Fibroblast of skin of right biceps (primary cell): ENCODE data around the gene HOXA10.

Experiments used
- DNase-seq: peaks from one replicate; pipeline ENCODE4 v3.0.0-alpha.2; 2013

The HOXA10 gene

DNA sequence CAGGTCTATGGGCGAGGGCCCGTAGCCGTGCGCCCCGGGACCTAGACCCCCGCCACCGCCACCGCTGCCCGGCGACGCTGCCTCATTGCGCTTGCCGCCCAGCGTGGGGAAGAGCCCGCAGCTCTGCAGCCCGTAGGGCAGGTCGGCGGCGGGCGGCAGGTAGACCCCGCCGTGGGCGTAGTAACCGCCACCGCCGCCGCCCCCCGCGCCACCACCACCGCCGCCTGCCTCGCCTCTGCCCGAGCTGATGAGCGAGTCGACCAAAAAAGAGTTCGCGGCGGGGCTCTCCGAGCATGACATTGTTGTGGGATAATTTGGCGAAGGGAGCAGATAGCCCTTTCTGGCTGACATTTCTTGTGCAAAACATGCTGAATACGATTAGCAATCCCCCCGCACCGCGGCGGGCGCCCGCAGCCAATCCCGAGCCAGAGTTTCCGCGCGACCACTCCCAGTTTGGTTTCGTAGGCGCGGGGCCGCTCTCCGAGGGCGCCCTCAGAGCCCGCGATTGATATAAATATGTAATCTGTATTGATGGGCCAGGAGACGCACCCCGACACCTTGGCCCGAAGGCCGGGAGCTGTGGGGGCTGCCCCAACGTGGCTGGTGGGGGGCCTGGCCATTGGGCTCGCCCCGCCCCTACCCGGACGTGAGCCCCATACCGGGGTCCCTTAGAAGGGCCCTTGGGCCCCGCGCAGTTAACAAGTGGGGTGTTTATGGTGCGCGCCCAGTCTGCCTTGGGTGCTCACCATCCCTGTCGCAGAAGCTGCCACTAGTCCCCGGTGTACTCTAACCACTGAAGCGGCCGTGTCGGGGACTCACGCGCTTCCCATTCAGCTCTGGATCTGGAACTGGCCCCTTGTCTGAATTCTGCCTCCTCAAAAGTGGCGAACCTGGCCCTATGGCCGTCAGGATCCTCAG is at the start of gene HOXA10:
TSS of gene HOXA10 (minus strand) at position 365 of the 918 bp plus-strand sequence. CDS start at position 351, 14 bp downstream.
- DNase-seq: peak; percentile 67

DNA sequence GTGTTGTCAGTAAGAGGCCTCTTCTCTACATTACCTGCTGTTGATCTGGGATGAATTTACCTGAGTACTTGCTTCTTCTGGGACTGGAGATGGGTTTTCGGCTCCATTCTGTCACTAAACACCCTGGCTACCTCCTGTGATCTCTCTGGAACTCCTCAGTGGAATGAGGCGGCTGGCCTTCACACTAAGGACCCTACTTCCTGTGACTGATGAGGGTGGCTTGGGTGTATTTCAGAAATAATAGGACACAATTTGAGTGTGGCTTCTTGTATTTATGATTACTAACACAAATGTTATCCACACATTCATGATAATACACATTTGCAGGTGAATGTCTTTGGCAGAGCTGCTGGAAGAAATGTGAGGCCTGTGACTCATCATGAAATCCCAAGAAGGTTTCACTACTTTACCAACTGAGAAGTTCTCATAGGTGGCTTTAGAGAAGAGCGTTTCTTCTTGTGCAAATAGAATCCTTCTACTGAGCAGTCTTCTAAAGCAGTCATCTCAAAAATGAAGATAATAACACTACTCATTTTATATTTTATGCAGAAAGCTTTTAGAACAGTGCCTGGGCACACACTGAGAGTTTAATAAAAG is 47.2 kb upstream of the HOXA10 start:
- DNase-seq: no peak

DNA sequence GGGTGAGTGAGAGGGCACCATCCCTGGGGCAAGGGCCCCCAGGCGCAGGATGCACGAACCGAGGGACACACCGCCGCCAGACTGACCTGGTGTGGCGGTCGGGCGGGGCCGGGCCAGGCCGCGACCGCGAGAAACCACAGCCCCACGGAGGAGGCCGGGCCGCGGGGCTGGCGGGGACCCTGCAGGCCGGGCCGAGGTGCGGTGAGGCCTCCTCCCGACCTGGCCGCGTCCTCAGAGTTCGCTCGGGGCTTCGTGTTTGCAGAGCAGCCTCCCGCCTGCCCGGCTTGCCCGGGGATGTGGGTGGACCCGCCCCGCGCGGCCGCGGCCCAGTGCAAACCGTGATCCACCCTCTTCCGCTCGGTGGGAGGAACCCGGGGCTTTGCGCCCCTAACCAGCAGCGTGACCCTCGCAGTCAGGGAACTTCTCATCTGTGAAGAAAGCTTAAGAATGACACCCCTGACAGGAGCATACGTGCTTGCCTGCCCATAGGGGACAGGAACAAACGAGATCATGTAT is 46.4 kb upstream of the HOXA10 start:
- no peak for DNase-seq

DNA sequence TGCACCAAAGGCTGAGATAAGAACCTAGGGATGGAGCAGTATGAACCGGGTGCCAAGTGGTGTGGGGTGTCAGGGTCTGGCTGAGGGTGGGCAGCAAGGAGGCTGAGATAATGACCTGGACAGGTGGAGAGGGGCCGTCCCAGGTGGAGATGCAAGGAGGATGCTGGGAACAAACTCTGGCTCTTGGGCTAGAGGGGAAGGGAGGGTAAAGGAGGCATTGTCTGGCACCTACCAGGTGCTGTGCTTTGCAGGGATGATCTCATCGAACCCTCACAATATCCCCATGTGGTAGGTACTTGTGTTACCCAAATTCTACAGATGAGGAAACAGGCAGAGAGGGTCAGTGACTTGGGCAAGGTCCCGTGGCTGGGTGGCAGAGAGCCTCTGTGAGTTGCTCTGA is 45.7 kb upstream of the HOXA10 start:
- no peak for DNase-seq

DNA sequence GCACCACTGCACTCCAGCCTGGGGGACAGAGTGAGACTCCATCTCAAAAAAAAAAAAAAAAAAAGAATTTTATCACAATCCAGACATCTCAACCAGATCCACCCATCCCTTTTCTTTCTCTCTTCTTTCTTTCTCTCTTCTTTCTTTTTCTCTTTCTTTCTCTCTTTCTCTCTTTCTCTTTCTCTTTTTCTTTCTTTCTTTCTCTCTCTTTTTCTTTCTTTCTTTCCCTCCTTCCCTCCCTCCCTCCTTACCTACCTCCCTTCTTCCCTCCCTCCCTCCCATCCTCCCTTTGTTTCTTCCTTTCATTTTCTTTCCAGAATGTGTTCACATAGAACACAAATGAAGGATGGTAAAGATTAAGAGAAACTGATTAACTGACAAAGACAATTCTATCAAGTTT is 43.8 kb upstream of the HOXA10 start:
- DNase-seq: no peak

DNA sequence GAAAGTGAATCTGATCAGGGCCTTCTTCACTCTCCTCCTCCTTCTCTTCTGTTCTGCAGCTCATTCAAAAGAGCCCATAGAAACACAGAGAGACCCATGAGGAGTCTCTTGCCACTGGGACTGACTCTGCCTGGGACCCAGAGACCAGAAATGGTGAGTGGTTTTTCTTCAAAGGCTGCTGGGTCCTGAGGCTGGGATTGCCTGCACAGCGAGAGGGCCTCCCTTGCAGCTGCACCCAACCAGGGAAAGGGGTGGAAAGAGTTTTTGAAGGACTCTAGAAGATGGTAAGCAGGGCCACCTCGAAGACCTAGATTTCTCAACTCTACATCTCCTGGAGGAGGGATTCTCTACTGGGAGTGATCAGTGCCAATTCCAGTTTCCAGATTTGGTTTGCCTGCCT is 41.2 kb upstream of the HOXA10 start:
- DNase-seq: no peak

DNA sequence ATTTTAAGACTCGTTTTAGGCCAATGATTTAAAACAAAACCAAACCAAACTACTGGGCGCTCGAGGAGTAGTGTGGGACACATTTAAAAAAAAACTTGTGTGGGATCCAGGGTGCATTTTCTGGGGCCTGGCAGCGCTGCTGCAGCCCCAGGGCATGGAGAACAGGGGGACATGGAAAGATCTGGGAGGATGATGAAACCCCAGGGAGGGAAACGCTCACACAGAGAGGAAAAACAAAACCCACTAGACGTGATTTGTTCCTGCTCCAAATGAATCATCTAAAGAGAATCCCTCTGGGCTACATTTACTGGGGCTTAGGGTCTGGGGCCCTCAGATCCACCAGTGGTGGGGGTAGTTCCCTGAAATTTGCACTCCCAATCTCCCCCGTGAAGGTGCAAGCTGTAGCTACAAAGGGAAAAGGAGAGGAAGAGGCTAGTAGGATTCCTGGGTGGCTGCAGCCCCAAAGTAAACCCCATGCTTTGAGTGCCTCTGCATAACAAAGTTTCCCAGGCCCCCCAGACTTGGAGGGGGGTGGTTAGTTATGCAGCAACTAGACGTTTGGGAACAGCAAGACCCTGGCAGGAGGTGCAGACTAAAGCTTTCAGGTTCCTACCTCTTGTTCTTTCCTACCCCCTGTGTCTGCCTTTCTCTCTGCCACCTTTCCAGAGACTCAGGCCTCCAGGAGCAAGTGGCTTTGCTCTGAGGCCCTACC is 40.3 kb upstream of the HOXA10 start:
- DNase-seq: no peak

DNA sequence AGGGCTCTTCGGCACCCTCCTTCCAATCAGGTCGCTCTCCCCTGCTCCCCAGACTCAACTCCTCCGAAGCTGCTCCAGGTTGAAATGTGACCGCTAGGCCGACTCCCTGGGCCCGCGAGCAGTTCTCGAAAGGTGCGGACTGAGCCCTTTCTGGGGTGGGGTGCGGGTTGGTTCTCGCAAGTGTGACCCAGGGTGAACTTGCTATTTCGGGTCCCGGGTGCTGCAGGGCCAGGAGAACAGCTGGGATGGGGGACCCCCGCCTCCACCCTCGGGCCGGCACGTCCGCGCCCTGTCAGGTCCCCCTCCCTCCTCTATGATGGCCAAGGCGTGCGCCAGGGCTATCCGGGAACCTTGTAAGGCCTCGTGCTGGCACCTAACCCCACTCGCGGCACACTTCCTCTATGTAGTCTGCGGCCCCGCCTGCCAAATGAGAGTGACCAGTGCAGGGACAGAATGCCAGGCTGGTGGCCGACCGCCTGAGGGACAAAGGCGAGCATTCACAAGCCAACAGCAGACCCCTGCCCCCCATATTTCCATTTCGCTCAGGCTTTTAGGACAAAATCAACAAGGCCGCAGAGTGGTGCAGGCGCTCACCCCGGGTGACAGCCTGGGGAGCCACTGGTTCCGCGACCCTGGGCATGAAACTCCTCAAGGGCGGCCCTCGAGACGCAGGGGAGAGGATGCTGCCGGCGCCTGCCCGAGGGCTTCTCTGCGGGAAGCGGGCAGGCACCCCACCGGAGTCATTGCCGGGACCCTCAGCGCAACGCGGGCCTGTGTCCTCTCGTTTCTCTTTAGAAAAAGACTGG is 39.5 kb upstream of the HOXA10 start:
- no peak for DNase-seq

DNA sequence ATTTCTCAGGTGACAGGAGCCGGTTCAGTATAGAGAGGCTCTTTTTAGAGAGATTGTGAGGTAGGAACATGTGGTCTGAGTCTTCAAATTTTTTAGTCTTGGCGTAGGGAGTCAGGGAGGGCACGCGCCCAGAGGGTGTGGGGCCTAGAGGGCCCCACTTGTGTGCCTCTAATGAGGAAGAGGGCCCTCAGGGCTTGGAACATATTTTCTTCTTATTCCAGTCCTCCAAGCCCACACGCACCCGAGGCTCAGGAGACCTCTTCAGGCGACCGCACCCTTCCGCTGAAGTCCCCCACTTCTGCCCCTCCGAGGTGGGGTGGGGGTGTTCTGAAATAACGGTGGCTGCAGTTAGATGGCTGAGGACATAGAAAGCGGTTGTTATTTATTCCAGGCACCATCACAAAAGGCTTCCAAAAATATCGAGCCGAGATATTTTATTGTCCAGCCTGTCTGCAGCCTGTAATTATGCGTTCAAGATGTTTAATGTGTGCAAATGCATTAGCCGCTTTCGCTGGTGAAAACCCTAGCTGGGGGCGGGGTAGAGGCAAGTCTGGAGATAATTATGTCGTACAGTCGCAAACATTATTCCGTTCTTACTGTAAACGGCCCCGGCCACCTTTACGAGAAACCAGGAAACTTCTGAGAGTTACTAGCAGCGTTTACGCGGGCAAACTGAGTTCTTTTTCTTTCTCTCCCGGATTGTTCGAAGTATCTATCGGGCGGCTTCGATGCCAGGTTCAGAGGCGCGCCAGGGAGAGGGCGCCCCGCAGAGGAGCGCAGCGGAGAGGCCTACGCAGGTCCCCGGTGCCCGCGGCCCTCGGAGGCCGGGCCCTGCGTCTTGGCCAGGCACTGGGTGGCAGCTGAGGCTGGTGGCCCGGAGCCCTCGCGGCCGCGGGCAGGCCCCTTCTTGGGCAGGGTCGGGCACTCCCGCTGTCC is 38.6 kb upstream of the HOXA10 start:
- no peak for DNase-seq

DNA sequence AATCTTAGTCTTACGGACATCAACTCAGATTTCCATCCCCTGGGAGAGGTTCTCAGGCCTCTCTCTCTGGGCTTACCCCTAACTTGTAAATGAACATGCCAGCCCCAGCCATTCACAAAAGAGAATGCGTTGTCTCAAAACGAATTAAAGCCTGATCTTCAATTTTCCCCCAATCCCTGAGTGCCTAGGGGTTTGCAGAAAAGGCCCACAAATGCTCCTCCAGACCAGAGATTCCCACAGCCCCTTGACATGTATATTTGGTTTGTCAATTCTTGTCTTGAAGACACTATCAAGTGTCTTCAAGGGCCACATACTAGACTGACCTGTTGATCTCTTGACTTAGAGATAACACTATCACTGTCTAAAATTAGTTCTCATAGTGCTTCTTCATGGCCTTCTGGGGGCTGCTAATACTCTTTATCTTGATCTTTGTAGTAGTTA is 37.7 kb upstream of the HOXA10 start:
- no peak for DNase-seq

DNA sequence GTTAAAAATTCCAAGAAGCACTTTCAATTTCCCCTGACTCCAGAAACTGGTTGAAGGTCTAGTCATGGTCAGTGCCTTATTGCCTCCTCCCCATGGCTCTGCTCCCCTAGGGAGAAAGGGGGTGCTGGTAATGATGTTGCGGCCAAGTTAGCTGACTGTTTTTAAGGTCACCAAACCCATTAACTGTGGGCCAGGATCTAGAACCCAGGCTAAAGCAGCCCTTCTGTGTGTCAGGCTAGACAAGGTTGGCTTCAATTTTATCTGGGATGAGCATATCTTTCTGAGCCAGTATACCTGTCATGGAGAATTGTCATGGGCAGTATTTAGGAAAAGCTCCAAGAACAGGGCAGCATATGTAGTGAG is 36.9 kb upstream of the HOXA10 start:
- DNase-seq: no peak

DNA sequence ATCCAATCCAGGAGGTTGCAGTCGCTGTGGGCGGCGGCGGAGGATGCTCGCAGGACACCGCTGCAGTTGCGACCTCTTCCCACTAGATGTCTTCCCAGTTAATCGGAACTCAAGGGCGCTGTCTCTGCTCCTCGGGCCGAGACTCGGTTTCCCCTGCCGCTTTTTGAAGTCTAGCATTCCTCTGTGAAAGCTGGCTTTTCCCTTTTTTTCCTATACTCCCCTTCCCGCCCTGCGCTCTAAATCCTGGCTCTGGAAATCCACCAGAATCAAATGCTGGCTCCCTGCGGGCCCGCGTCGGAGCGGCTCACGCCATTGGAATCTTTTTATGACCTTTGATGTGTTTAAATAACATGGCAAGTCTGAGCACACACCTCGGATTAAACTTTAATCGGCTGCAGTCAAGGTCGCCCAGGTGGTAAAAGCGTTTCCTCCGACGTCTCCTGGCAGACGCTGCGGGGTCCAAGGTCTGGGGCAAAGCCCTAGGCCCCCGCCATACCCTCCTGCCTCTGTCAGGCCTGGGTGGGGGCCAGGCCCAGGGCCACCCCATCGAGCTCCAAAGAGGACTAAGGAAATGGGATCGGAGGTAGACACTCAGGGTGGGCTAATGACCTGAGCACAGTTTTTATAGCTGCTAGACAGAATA is 36.4 kb upstream of the HOXA10 start:
- DNase-seq: peak; percentile 36

DNA sequence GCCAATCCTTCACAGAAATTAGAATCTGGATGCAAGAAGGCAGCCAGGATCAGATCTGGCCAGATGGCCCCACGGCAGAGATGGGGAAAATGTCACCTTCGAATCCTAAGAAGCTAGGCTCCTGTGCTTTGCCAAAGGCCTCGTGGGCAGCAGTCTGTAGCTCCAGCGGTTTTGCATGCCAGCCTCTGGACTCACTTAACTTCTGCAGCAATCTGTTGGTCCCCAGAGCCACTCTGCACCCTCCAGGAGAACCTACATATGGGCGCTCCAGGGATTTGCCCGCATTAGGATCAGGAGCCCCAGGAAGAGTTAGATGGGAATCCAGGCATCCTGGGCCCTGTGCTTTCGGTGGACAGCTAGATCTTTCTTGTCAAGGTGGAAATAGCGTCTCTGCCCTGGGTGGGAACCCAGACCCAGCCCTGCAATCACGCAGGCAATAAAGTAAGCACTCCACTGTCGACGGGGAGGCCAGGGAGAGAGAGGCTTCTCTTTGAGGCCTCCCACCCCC is 35.9 kb upstream of the HOXA10 start:
- no peak for DNase-seq

DNA sequence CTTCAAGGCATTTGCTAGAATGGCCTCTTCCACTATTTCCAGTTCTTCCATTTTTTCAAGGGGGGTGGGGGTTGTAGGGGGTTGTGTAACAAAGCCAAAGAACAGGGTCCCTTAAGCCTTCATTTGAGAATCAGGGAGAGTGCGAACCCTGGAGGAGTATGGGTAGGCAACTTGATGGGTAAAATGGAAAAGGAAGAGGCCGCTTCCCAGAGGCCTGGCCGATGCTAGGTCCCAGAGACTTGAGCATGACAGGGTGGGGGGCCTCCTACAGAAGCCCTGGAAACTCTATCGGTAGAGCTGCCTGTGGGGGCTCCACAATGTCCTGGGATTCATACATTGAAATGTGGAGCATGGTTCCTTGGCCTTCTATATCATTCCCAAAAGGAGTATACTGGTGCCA is 34.9 kb upstream of the HOXA10 start:
- DNase-seq: no peak

DNA sequence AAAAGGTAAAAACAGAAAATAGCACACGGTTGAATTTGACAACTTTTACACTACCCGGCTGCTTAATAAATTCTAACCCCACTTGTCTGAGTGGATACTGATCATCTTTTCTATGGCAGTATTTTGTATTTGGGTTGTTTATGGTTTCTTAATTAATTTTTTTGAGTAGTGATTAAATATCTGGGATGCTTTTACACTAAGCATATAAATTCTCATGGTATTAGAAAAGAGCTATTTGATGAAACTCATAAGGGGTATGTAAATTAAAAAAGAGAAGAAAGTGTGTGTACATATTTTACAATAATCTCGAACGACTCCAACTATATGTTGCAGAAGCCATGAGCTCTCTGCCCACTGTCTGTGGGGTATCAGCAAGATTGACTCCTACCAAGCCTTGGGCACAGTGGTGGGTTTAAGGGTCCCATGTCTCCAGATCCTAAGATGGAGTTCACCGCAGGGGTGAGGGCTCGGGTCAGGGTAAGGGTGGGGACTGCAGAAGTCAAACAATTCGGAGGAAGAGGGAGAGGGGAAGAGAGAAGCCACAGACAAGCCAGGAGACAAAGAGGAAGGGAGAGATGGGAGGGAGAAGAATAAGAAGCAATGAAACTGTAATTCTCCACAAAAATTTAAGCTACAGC is 33.3 kb upstream of the HOXA10 start:
- no peak for DNase-seq

DNA sequence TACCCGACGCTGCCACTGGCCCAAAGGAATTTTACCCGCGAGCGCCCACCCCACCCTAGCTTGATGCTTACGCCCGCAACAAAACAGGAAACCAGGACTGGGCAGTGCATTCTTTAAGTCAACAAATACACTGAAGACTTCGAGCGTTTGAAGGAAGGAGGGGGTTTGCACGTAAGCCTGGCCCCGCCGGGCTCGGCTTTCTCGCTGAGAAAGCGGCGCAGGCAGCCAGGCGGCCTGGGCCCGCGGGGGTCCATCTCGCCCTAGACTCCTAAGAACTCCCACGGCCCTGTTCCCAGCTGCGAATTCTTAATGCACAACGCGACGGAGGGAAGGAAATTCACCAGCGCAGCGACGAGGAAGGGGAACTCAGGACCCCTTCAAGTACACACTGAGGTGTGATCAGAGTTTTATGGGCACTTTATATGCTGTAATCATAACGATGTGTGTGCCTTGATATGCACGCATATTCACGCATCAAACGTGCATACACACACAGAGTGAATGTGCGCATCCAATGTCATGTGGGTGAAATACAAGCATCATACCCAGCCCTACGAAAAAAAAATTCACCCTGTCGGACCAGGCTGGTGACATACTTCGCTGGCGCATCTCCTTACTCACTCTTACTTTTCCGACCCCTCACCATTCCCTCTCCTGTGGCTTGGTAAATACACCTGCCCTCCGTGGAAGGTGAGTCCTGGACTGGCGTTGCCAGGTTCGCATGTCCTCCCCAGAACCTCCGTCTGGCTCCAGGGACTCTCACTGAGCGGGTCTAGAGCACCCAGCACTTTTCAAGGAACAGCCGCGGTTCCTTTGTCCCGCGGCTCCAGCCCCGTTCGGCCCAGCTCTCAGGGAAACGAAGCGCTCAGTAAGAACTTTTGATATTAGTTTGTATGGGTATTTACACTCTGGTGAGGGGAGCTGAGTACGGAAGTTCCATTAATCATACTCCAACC is 31.5 kb upstream of the HOXA10 start:
- no peak for DNase-seq

DNA sequence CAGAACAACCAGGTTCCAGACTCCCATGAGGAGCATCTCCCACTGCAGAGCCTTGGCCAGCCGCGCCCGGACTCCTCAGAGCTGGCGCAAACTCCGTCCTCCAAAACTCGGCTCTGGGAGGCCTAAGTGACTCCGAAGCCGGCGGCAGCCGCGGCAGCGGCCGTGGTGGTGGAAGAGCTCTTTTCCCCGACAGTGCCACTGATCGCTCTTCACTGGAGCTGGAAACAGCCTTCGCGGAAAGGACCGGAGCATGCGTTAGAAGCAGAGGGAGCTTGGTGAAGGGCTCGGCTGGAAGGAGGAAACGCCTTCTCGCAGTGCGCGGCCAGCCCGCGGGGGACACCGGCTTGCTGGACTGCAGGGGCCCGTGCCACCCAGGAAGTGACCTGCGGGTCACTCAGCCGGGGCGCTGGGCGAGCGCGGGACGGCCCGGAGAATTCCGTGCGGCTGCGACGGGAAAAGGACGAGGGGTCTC is 30.8 kb upstream of the HOXA10 start:
- peak; percentile 30 for DNase-seq

DNA sequence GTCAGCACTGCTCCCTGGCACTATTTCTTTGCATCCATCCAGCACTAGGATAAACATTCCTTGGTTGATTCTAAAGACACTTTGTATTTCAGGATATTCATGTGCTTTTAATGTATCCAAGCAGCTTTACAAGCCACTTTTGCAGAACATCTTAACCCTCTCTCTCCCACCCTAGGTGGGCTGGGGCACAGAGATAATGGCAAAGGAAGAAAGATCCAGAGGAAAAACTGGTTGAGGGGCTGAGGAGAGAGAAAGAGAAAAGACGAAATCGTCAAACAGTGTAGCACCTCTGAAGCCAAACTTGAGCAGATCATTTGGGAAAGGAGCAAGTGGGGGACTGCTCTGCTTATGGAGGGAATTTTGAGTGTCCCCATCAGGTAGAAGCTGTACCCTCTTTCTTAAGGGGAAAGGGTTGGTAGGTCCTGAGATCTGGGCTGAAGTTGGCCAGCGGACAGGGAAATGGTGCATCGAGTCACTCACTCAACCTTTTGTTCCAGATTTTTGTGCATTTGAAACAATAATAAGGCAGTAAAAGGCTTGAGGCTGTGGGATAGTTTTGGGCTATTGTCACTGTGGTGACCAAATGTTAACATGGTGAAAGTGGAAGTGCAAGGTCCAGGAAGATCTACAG is 30.0 kb upstream of the HOXA10 start:
- no peak for DNase-seq
